AG10803 (cell line): ENCODE measurements around the gene KRTAP10-9.
"Not testable (repeated sequence)": the region's sequence is repeated elsewhere in the genome, so short reads cannot be mapped to it uniquely, and the experiment has no call there.

Source experiments
- DNase-seq: peaks from one replicate; pipeline ENCODE4 v3.0.0; 2010; ENCODE audit warnings: low read depth
- H3K4me3 ChIP-seq: 2 replicates; pipeline ENCODE4 v1.5.1; 2011; ENCODE audit warnings: mild to moderate bottlenecking, low read length, control low read depth
- CTCF ChIP-seq: conservative IDR thresholded peaks from 2 replicates; pipeline ENCODE4 v1.5.1; 2011; ENCODE audit warnings: mild to moderate bottlenecking, low read length, control low read depth, inconsistent platforms

The KRTAP10-9 gene

GRCh38 chr21:44630440-44630839, 3.5 kb downstream of the KRTAP10-9 start:
- no peak overlapping the region for H3K4me3 ChIP-seq
- TF ChIP-seq CTCF: no peak
- no peak for DNase-seq

GRCh38 chr21:44632067-44632466, 5.2 kb downstream of the KRTAP10-9 start:
- H3K4me3 ChIP-seq: no peak overlapping the region
- no peak for DNase-seq
- no peak for TF ChIP-seq CTCF

- no peak for TF ChIP-seq CTCF
- no peak overlapping the region for H3K4me3 ChIP-seq
- no peak for DNase-seq
These were observed 9.5 kb downstream of the KRTAP10-9 start for GRCh38 chr21:44636209-44637017.

- no peak for DNase-seq
- H3K4me3 ChIP-seq: no peak within 1 kb of the TSS
- no peak for TF ChIP-seq CTCF
These were observed 10.3 kb downstream of the KRTAP10-9 start, which contains the start of gene KRTAP10-10 for GRCh38 chr21:44637018-44637850. KRTAP10-10 (plus strand) TSS chr21:44637356; CDS start chr21:44637418, 62 bp downstream.

GRCh38 chr21:44637851-44638348, 11.0 kb downstream of the KRTAP10-9 start:
- not testable (repeated sequence) for H3K4me3 ChIP-seq, DNase-seq

GRCh38 chr21:44638506-44639330, 11.8 kb downstream of the KRTAP10-9 start:
- H3K4me3 ChIP-seq, DNase-seq: not testable (repeated sequence)

GRCh38 chr21:44639331-44639655, 12.4 kb downstream of the KRTAP10-9 start:
- DNase-seq: no peak
- TF ChIP-seq CTCF: no peak
- H3K4me3 ChIP-seq: no peak overlapping the region
